Stimulated activated effector memory CD8-positive, alpha-beta T cell treated with anti-CD3 and anti-CD28 coated beads, Interleukin-12 subunit alpha, Interleukin-12 subunit beta, amount 100 ng/mL, for 72 hours (primary cell): Measurements from ENCODE around the gene RC3H1.
A peak's percentile ranks its signal among the peaks of the same experiment; 100 is the strongest.
"Not testable (repeated sequence)": the region's sequence is repeated elsewhere in the genome, so short reads cannot be mapped to it uniquely, and the experiment has no call there.

ENCODE experiments used
- ATAC-seq: fragments of 150-1000 bp; cut with Tn5 transposase; 2 replicates; pipeline ENCODE4 v1.10.0; 2021
- DNase-seq, 2 donors: peaks; one replicate each; pipeline ENCODE4 v3.0.0; 2021 to 2022; ENCODE audit warnings: low spot score in 2 of 2
- H3K27ac Mint-ChIP-seq: one replicate; pipeline ENCODE4 v1.8.0; 2022; ENCODE audit warnings: mild to moderate bottlenecking, mixed read lengths
- H3K36me3 Mint-ChIP-seq: one replicate; pipeline ENCODE4 v1.8.0; 2022; ENCODE audit warnings: mild to moderate bottlenecking, mixed read lengths
- H3K4me1 Mint-ChIP-seq: one replicate; pipeline ENCODE4 v1.8.0; 2022; ENCODE audit warnings: mixed read lengths
- H3K4me3 Mint-ChIP-seq: one replicate; pipeline ENCODE4 v1.8.0; 2022; ENCODE audit warnings: mild to moderate bottlenecking, mixed read lengths
- H3K9me3 Mint-ChIP-seq: one replicate; pipeline ENCODE4 v1.8.0; 2022; ENCODE audit warnings: mixed read lengths

RC3H1 gene

DNA sequence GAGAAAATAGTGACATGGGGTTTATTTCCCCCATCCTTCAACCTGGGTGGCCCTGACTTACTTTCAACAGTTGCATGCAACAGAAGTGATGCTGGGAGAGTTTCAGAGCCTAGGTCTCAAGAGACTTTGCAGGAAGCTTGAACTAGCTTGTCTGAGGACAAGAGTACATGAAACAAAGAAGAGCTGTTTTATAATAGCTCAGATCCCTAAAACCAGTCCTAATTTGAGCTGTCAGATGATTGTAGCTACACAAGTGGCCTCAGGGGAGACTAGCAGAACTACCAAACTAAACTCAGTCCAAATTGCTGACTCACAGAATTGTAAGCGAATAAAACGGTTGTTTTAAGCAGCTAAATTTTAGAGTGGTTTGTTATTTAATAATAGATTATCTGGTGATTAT lies 17.1 kb downstream of the RC3H1 start:
- DNase-seq, result no peak
- peaks cover 66% of the 10 kb centered on the region for H3K4me1 Mint-ChIP-seq

GRCh38 chr1:174003867-174004266 lies 18.3 kb downstream of the RC3H1 start:
- H3K4me3 Mint-ChIP-seq, result no peak overlapping the region
- peaks cover 30% of the 10 kb centered on the region for H3K36me3 Mint-ChIP-seq
- no peak for ATAC-seq
- no peaks in the 10 kb centered on the region for H3K9me3 Mint-ChIP-seq
- peaks cover 55% of the 10 kb centered on the region for H3K4me1 Mint-ChIP-seq
- DNase-seq, result no peak
- no peak overlapping the region for H3K27ac Mint-ChIP-seq

More for the DNA sequence above, 17.1 kb downstream of the RC3H1 start:
- Mint-ChIP-seq H3K36me3 (peaks cover 32% of the 10 kb centered on the region), H3K27ac (no peak overlapping the region), H3K9me3 (no peaks in the 10 kb centered on the region), H3K4me3 (no peak overlapping the region)
- ATAC-seq, result no peak

- peaks cover 39% of the 10 kb centered on the region for H3K4me1 Mint-ChIP-seq
- no peak overlapping the region for H3K4me3 Mint-ChIP-seq
- H3K36me3 Mint-ChIP-seq, result peaks cover 17% of the 10 kb centered on the region
- no peaks in the 10 kb centered on the region for H3K9me3 Mint-ChIP-seq
- no peak overlapping the region for H3K27ac Mint-ChIP-seq
- DNase-seq (no peak), ATAC-seq (no peak)
Observed at GRCh38 chr1:174001573-174001972, 20.6 kb downstream of the RC3H1 start.

DNA sequence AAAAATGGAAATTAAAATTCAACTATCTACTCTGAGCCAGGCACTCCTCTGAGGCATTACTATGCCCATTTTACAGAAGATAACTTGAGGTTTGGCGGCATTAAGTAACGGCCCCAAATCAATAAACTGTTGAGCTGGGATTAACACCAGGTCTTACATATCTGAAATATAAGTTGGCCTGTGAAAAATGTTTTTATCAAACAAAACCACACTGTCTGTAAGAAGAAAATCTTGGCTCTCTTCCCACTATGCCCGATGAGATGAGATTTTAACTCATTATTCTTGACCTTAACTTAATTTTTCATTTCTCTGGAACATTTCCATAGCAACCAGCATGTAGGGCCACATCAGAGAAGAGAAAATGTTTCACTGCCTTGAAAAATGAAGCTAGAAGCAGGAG lies 21.8 kb downstream of the RC3H1 start:
- DNase-seq (no peak), ATAC-seq (no peak)
- no peaks in the 10 kb centered on the region for H3K9me3 Mint-ChIP-seq
- H3K4me3 Mint-ChIP-seq, result no peak overlapping the region
- peaks cover 42% of the 10 kb centered on the region for H3K4me1 Mint-ChIP-seq
- H3K27ac Mint-ChIP-seq, result no peak overlapping the region
- peaks cover 16% of the 10 kb centered on the region for H3K36me3 Mint-ChIP-seq

GRCh38 chr1:173997791-173998190 lies 24.4 kb downstream of the RC3H1 start:
- H3K36me3 Mint-ChIP-seq, result peaks cover 37% of the 10 kb centered on the region
- H3K4me3 Mint-ChIP-seq, result no peak overlapping the region
- ATAC-seq (no peak), DNase-seq (no peak)
- no peak overlapping the region for H3K27ac Mint-ChIP-seq
- H3K9me3 Mint-ChIP-seq, result no peaks in the 10 kb centered on the region
- H3K4me1 Mint-ChIP-seq, result peaks cover 41% of the 10 kb centered on the region

- H3K9me3 Mint-ChIP-seq, result no peaks in the 10 kb centered on the region
- peak overlapping the region; percentile 27 for H3K27ac Mint-ChIP-seq
- H3K36me3 Mint-ChIP-seq, result peaks cover 45% of the 10 kb centered on the region
- H3K4me3 Mint-ChIP-seq, result no peak overlapping the region
- H3K4me1 Mint-ChIP-seq, result peaks cover 34% of the 10 kb centered on the region
- ATAC-seq (no peak), DNase-seq (no peak)
Observed at GRCh38 chr1:173996995-173997394, 25.2 kb downstream of the RC3H1 start.

GRCh38 chr1:173995475-173995874 lies 26.7 kb downstream of the RC3H1 start:
- Mint-ChIP-seq H3K4me3 (no peak overlapping the region), H3K4me1 (peaks cover 23% of the 10 kb centered on the region), H3K36me3 (peaks cover 54% of the 10 kb centered on the region), H3K9me3 (no peaks in the 10 kb centered on the region), H3K27ac (peak overlapping the region; percentile 61)
- ATAC-seq (peak; percentile 94), DNase-seq (no peak)

DNA sequence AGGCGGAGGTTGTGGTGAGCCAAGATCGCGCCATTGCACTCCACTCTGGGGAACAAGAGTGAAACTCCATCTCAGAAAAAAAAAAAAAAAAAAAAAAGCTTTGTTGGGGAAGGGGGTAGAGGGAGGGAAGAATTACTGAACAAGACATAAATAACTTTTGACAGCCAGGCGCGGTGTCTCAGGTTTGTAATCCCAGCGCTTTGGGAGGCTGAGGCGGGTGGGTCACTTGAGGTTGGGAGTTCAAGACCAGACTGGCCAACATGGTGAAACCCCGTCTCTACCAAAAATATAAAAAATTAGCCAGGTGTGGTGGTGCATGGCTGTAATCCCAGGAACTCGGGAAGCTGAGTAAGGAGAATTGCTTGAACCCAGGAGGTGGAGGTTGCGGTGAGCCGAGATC lies 28.2 kb downstream of the RC3H1 start:
- ATAC-seq, H3K9me3 Mint-ChIP-seq, H3K4me3 Mint-ChIP-seq, H3K27ac Mint-ChIP-seq, DNase-seq: not testable (repeated sequence)
- H3K36me3 Mint-ChIP-seq, result peaks cover 69% of the 10 kb centered on the region
- H3K4me1 Mint-ChIP-seq, result peaks cover 20% of the 10 kb centered on the region

GRCh38 chr1:173988068-173988467 lies 34.1 kb downstream of the RC3H1 start:
- ATAC-seq, result no peak
- no peaks in the 10 kb centered on the region for H3K9me3 Mint-ChIP-seq

DNA sequence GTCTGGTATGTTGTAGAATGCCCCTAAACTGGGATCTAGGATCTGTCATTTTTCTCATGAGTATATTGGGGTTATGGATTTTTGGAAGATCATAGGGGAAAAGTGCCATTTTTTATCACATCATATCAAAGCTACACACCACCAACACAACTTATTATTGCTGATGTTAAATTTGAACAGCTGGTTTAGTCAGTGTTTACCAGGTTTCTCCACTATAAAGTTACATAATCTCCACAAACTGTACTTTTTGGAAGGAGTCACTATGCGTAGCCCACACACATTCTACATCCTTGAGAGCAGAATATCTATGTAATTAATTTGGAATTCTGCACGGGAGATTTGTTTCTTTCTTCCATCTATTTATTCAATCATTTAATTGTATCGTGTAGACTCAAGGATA lies 35.2 kb downstream of the RC3H1 start:
- ATAC-seq (no peak), DNase-seq (no peak)
- Mint-ChIP-seq H3K4me3 (no peak overlapping the region), H3K4me1 (no peaks in the 10 kb centered on the region), H3K36me3 (peaks cover 85% of the 10 kb centered on the region), H3K27ac (peak overlapping the region; percentile 79), H3K9me3 (no peaks in the 10 kb centered on the region)

More at GRCh38 chr1:173988068-173988467, 34.1 kb downstream of the RC3H1 start:
- Mint-ChIP-seq H3K27ac (no peak overlapping the region), H3K4me3 (no peak overlapping the region), H3K4me1 (no peaks in the 10 kb centered on the region), H3K36me3 (peaks cover 85% of the 10 kb centered on the region)
- no peak for DNase-seq

GRCh38 chr1:173970252-173970651 lies 51.9 kb downstream of the RC3H1 start:
- peaks cover 100% of the 10 kb centered on the region for H3K36me3 Mint-ChIP-seq
- H3K9me3 Mint-ChIP-seq, result no peaks in the 10 kb centered on the region
- H3K4me3 Mint-ChIP-seq, result no peak overlapping the region
- DNase-seq (no peak), ATAC-seq (no peak)
- H3K27ac Mint-ChIP-seq, result no peak overlapping the region
- H3K4me1 Mint-ChIP-seq, result peaks cover 6% of the 10 kb centered on the region

- not testable (repeated sequence) for H3K9me3 Mint-ChIP-seq, DNase-seq, ATAC-seq, H3K4me1 Mint-ChIP-seq, H3K4me3 Mint-ChIP-seq, H3K27ac Mint-ChIP-seq
- H3K36me3 Mint-ChIP-seq, result peaks cover 100% of the 10 kb centered on the region
Observed at GRCh38 chr1:173965896-173966295, 56.3 kb downstream of the RC3H1 start.

DNA sequence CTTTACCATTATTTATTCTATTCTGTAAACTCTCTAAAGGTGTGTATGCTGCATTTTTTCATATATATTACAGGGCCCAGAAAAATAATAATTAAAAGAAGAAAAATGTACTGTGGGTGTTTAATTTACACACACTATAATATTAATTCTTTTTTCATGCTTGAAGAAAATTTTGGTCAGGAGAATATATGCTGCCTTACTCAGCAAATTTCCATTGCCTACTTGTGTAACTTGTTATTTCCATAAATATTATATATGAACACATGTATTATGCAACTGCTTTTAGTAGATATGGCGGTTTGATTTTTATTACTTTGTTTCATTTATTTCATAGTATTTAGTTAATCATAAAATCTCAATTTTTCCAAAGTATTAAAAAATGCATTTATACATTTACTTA lies 58.7 kb downstream of the RC3H1 start:
- Mint-ChIP-seq H3K9me3 (no peaks in the 10 kb centered on the region), H3K4me3 (no peak overlapping the region), H3K4me1 (no peaks in the 10 kb centered on the region), H3K36me3 (peaks cover 100% of the 10 kb centered on the region), H3K27ac (no peak overlapping the region)
- ATAC-seq, result no peak
- DNase-seq, result no peak

- no peak for DNase-seq
- Mint-ChIP-seq H3K4me1 (no peaks in the 10 kb centered on the region), H3K4me3 (no peak overlapping the region), H3K36me3 (peaks cover 100% of the 10 kb centered on the region), H3K27ac (no peak overlapping the region), H3K9me3 (no peaks in the 10 kb centered on the region)
- ATAC-seq, result no peak
Observed at GRCh38 chr1:173960625-173961024, 61.5 kb downstream of the RC3H1 start.

- Mint-ChIP-seq H3K4me3 (no peak overlapping the region), H3K36me3 (peaks cover 100% of the 10 kb centered on the region), H3K4me1 (peaks cover 5% of the 10 kb centered on the region), H3K27ac (no peak overlapping the region), H3K9me3 (no peaks in the 10 kb centered on the region)
- ATAC-seq (peak; percentile 82), DNase-seq (no peak)
Observed at GRCh38 chr1:173954179-173954578, 68.0 kb downstream of the RC3H1 start.

DNA sequence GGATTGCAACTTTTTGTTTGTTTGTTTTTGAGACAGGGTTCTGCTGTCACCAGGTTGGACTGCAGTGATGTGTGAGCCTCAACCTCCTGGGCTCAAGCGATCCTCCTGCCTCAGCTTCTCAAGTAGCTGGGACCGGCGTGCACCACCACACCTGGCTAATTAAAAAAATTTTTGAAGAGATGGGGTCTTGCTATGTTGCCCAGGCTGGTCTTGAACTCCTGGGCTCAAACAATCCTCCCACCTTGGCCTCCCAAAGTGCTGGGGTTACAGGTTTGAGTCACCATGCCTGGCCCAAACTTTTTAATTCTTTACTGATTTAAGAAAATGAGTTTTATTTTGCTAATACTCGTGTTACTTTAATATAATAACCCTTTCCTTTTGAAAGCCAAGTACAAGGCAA lies 73.6 kb downstream of the RC3H1 start:
- H3K4me1 Mint-ChIP-seq, result peaks cover 5% of the 10 kb centered on the region
- no peak overlapping the region for H3K4me3 Mint-ChIP-seq
- DNase-seq, result no peak
- H3K27ac Mint-ChIP-seq, result no peak overlapping the region
- H3K36me3 Mint-ChIP-seq, result peaks cover 97% of the 10 kb centered on the region
- no peaks in the 10 kb centered on the region for H3K9me3 Mint-ChIP-seq
- ATAC-seq, result no peak

DNA sequence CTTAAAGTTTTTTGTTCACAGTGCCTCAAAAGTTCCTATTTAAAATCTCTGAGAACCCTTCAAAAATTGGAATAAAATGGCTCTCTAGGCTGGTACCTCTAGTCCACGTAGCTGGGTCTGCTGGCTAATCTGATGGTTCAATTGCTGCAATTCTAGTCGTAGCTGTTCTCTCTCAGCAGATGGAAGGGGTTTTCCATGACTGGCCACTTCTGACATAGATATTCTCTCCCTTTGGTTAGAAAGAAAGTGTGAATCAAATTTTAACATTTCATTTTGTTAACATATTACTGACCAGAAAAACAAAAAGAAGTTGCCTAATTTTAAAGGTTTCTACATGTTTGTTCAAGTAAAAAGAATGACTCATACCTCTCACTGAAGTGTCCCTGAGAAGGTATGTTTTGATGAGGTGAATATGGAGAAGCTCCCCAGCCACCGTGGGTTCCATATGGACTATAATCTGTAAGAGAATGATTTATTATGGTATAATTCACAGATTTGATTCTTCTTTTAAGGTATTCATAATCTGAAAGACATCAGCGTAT lies 75.7 kb downstream of the RC3H1 start:
- Mint-ChIP-seq H3K27ac (peak overlapping the region; percentile 50), H3K4me1 (no peaks in the 10 kb centered on the region), H3K4me3 (no peak overlapping the region), H3K36me3 (peaks cover 97% of the 10 kb centered on the region), H3K9me3 (no peaks in the 10 kb centered on the region)
- ATAC-seq (peak; percentile 59), DNase-seq (no peak)
